COLO668 (cell line): ENCODE results near the gene GABPB1.

Source experiments
- DNase-seq: peaks from one replicate; lab custom pipeline; 2025; ENCODE audit not compliant: unreplicated experiment; lab: John Stamatoyannopoulos, UW

GABPB1 gene

DNA sequence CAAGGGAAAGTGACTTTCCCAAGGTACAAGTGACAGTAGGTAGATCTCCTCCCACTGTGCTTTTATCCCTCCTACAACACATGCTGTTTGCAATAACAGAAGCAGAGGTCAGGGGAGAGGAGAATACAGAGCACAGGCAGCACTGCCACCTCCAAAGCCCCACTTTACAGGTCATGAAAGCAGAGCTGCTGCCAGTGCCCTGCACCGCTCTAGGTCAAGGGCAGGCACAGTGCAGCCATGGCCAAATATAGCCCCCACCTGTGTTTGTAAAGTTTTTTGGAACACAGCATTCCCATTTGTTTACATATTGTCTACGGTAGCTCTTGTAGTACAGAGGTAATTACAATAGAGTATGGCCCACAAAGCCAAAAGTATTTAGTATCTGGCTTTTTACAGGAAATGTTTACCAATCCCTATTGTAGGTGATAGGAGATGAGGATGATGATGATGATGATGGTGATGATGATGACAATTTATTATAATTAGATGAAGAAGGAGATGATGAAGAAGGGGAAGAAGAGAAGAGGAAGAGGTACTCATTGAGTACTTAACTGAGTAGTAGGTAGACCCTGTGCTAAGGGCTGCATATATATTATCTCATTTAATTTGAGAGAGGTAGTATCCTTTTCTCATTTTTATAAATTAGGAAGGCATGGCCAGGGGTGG, 109.9 kb downstream of the GABPB1 start:
- DNase-seq, result no peak

DNA sequence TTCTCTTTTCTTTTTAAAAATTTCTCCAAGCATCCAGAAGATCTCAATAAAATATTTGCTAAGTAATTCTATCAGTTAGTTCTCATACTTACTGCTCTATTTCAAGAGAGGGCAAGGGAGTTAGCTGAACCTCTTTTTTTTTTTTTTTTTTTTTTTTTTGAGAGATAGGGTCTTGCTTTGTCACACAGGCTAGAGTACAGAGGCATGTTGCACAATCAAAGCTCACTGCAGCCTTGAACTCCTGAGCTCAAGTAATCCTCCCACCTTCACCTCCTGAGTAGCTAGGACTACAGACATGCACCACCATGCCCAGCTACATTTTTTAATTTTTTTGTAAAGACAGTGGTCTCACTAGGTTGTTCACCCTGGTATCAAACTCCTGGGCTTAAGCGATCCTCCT, 110.8 kb downstream of the GABPB1 start:
- DNase-seq, result no peak

- no peak for DNase-seq
Observed at GRCh38 chr15:50241684-50242450, 113.1 kb downstream of the GABPB1 start.

- no peak for DNase-seq
Observed at GRCh38 chr15:50238255-50238654, 116.7 kb downstream of the GABPB1 start.

- DNase-seq, result no peak
Observed at GRCh38 chr15:50236433-50236832, 118.6 kb downstream of the GABPB1 start.

GRCh38 chr15:50235794-50236193, 119.2 kb downstream of the GABPB1 start:
- DNase-seq, result no peak

- no peak for DNase-seq
Observed at GRCh38 chr15:50234764-50235163, 120.2 kb downstream of the GABPB1 start.

- no peak for DNase-seq
Observed at GRCh38 chr15:50233192-50233736, 121.7 kb downstream of the GABPB1 start.

DNA sequence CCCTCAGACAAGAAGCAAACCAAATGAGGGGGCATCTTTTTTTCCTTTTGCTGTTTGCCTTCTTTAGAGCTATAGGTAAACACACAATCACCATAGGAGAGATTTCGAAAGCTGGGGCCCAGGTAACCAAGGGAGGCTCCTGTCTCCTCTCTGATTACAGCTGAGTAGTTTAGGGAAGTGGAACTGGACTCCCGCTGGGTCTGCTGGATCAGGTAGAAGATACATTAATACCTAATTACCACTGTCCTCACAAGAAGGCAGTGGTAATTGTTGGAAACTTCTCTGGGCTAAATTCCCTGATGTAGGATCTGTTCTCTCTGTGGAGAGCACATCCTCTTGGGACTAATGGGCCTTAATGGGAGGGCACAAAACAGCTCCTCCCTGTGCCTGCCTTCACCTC, 122.2 kb downstream of the GABPB1 start:
- DNase-seq, result no peak

DNA sequence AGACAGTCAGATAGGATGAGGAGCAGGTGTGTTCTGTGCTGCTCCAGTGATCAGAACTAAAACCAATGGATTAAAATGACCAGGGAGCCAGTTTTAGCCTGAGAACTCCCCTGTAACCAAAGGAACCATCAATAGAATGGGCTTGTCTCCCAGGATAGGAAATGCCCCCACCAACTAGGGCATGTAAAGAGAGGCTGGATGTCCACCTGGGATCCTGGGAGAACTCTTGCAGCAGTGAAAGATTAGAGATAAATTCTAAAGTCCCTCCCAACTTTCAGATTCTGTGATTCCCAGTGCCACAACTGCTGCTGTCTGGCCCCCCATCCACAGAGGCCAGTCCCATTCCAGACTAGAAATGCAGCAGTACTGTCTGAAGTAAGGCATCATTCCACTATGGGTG, 123.2 kb downstream of the GABPB1 start:
- no peak for DNase-seq

GRCh38 chr15:50229336-50229735, 125.7 kb downstream of the GABPB1 start:
- no peak for DNase-seq

DNA sequence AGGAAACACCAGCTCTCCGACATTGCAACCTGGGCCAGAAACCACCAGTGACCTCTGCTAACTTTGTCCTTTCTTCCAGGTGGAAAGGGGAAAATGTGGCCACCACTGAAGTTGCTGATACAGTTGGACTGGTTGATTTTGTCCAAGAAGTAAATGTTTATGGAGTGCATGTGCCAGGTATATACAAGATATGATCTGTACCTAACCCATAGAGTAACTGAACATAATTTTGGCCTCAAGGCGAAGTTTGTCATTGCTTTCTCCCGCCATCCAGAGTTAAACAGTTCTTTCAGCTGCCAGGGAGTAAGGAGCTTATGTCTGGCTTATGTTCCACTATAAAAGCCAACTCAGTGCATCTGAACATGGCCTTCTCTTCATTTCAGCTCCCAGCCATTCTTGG, 126.1 kb downstream of the GABPB1 start:
- no peak for DNase-seq

- DNase-seq, result no peak
Observed at GRCh38 chr15:50227076-50227475, 127.9 kb downstream of the GABPB1 start.

DNA sequence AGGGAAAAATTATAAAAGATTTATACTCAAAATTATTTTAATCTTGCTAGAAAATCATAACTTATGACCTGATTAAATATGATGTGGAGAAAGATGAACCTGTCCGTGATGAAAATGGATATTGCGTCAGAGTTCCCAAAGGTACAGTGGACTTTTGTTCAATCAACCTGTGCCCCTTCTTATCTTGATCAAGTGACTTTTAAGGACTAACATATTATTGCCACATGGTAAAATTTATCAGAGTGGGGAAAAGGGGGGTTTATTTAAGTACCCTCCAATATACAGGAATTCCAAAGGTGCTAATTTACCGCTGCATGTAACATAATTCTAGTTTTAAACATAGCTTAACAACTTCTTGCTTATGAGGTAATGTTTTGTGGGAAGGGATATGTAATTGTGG, 129.1 kb downstream of the GABPB1 start:
- no peak for DNase-seq
